AG10803 (cell line): Measurements from ENCODE around the gene NEDD4L.

ENCODE experiments used
- DNase-seq: peaks from one replicate; pipeline ENCODE4 v3.0.0; 2010; ENCODE audit warnings: low read depth
- H3K4me3 ChIP-seq: 2 replicates; pipeline ENCODE4 v1.5.1; 2011; ENCODE audit warnings: mild to moderate bottlenecking, low read length, control low read depth
- TF ChIP-seq, protein P1 (sequence below): conservative IDR thresholded peaks from 2 replicates; pipeline ENCODE4 v1.5.1; 2011; ENCODE audit warnings: mild to moderate bottlenecking, low read length, control low read depth, inconsistent platforms

NEDD4L gene

DNA sequence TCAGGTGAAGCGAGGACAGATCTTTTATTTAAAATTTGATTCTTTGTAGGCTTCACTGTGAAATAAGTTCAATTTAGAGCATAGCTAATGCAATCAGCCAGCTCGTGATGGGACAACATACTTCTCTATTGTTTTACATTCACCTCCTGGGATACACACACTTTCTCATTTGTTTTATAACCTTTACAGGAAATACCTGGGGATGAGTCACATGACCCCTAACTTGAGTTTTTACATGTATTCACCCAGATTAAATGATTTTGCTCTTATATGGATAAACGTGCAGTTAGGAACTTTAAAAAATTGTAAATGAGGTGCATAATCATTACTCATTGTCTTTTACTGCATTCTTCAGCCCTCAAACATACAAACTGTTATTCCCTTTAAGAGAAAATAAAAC lies 152.1 kb downstream of the NEDD4L start:
- TF ChIP-seq, protein P1, sequence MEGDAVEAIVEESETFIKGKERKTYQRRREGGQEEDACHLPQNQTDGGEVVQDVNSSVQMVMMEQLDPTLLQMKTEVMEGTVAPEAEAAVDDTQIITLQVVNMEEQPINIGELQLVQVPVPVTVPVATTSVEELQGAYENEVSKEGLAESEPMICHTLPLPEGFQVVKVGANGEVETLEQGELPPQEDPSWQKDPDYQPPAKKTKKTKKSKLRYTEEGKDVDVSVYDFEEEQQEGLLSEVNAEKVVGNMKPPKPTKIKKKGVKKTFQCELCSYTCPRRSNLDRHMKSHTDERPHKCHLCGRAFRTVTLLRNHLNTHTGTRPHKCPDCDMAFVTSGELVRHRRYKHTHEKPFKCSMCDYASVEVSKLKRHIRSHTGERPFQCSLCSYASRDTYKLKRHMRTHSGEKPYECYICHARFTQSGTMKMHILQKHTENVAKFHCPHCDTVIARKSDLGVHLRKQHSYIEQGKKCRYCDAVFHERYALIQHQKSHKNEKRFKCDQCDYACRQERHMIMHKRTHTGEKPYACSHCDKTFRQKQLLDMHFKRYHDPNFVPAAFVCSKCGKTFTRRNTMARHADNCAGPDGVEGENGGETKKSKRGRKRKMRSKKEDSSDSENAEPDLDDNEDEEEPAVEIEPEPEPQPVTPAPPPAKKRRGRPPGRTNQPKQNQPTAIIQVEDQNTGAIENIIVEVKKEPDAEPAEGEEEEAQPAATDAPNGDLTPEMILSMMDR: no peak
- DNase-seq: no peak
- no peak overlapping the region for H3K4me3 ChIP-seq

DNA sequence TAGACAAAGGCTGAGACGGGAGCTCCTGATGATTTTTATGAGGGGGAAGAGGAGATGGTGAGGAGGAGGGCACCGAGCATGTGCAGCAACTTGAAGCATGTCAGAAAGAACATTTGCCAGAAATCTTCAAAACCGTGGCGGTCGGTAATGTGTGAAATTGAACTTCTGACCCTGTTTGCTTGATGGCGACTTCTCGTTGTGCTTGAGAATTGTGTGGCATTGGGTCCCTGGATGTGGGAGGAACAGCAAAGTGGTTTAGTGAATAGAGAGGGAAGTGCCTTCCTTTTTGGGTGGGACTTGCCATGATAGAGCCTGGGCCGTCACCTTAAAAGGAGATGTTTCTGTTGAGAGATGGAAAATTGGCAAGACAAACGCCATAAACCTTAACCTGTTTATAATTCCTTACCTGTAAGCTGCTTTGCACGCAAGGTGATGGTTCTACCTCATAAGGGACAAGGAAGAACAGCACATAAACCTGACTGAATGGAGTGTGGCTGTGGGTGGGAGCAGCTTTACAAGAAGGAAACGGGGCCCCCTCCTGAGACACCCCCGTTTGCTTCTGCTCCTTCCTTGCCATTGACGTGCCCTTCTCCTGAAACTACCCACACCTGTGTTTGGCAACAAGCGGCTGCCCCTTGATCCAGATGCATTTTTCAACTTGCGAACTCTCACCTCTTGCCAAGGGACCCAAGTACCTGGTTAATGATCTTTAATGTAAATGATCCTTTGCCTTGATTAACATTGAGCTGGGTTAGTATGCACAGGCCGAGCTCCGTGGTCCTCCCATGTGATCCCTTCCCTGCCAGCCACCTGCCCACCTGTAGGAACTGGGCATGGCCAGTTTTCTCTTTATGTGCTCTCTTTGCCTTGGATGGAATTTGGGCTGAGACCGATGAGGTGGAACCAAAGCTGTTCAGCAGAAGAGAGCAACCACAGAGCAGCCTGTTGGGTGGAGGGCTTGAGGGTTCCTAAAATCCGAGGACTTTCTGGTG lies 153.2 kb downstream of the NEDD4L start:
- DNase-seq: no peak
- TF ChIP-seq, protein P1: no peak
- no peak overlapping the region for H3K4me3 ChIP-seq

DNA sequence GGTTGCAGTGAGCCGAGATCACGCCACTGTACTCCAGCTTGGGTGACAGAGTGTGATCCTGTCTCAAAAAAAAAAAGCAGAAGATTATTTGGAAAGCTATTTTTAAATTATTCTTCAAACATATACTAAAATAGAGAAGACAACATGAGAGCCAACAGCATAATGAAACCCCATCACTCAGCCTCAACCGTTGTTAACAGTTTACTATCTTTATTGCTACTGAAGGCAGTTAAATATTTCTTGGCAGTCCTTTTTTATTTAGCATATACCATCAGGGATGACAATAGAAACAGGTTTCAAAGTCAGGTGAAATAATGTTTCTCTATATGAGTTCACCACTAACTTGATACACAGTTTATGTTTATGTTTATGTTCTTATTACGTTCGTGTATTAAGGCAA lies 157.2 kb downstream of the NEDD4L start:
- TF ChIP-seq, protein P1: no peak
- no peak overlapping the region for H3K4me3 ChIP-seq
- no peak for DNase-seq

DNA sequence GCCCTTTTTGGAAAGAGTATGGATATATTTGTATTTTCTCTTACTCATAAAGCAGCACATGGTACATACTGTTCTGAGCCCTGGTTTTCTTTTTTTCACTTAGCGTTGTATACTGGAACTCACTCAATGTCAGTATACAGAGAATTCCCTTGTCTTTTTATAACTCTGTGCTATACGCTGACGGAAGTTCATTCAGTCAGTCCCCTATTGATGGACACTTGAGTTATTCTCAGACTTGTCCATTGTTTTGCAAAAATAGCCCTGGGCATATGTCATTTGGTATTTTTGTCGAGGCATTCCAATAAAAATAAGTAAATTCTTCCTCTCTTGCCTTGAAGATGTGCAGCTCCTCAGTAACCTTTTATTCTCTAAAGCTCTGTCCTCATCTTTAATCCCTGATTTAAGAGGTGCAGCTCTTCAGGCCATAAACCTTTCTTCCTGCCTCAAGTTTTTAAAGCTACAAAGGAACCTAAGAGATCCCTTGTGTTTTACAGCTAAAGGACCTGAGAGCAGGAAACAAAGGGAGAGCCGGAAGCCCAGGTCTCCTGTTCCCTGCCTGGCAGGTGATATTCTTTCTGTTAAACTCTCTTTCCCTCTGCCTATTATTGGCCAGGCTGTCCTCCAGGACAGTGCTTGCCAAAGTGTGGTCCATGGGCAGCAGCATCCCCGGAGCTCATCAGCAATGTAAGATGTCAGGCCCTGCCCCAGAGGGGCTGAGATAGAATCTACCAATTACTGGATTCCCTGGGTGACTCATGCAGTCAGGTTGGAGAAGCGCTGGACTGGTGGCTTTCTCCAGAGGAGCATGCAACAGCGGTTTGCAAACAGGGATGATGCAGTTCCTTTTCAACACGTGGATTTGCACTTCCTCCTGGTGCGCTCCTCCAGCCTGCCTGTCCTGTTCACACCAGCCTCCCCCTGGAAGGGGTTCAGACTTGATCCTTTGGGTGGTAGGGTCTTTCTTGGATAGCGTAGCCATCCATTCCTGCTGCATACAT lies 158.0 kb downstream of the NEDD4L start:
- no peak overlapping the region for H3K4me3 ChIP-seq
- DNase-seq: peak; percentile 42
- TF ChIP-seq, protein P1: no peak

DNA sequence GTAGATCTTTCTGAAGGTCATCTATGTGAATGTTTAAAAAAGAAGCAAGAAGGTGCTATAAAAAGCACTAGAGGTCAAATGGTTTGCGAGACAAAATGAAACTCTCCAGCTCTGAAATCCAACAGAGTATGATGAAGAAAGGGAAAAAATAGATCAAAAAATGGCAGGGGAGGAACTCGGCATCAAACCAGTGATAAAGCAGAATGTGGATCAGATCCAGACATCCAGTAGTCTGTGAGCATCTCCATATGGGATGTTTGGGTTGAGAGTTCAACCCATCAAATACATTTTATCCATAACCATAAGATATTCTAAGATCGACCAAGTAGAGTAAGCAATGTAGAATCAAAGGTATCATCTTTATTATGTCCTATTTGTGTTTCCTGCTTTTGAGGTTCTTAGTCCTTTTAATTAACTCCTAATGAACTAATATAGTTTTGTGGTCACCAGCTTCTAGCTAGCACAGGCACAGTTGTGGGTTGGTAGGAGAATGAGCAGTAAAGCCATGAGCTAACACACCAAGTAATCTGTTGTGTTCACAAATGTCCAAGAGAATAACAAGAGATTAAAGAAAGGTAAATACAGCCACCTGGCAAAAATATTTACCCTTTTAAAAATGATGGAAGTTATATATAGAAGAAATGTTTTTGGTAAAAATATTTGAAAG lies 160.9 kb downstream of the NEDD4L start:
- DNase-seq: no peak
- TF ChIP-seq, protein P1: no peak
- H3K4me3 ChIP-seq: no peak overlapping the region

DNA sequence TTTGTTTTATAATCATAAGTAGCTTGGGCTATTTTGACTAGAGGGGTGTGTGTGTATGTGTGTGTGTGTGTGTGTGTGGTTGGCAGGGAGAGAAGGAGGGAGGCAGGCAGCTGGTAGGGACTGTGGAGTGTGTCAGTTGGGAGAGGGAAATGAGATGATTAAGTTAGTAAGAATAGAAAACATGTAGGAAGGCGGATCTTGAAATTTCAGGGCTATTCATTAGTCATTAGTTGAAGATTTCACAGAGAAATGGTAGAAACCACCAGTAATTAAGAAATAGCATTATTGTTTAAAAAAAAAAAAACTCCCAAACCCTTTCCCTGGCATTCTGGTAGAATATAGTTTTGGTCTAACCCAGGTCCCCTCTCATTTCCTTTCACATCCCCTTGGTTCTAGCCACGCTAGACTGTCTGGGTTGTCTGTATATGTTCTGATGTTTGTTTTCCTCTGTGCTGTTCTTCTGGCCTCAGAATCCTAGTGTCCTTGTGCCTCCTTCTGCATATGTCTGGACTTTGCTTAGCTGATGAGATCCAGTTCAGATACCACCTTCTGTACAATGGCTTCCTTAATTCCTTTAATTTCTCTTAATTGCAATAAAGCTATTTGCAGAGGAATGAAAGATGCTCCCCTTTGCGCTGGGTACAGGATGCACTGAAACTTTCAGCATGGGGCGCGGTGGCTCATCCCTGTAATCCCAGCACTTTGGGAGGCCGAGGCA lies 161.6 kb downstream of the NEDD4L start:
- H3K4me3 ChIP-seq: no peak overlapping the region
- DNase-seq: peak; percentile 96
- TF ChIP-seq, protein P1: no peak
